Measurements from ENCODE around the gene EPHA4. TPM values are rescaled to one million over a fixed set of nuclear protein-coding genes. Genes with fewer than 3 reads are reported as not detected.

Gene EPHA4
- total and polyA plus RNA-seq, 2 of the 4 experiments (the other 2 are of a cell fraction), result 36.9 to 132 TPM

GRCh38 chr2:221484761-221485502, 87.2 kb downstream of the EPHA4 start:
- no TSS peak for BruUV-seq (replicated peaks)
- H4K5ac ChIP-seq (ENCODE audit: low read depth, low read length), result no peak overlapping the region
- H2BK5ac ChIP-seq (ENCODE audit: low read depth, low read length, poor library complexity, severe bottlenecking), result no peak overlapping the region
- no peaks in the 10 kb centered on the region for H3K27me3 ChIP-seq (ENCODE audit: control insufficient read depth, insufficient read depth, low read length)
- H3K9ac ChIP-seq (ENCODE audit: low read depth, low read length), result no peak overlapping the region
- no peak overlapping the region for H2AFZ ChIP-seq (replicated peaks; ENCODE audit: low read length, poor library complexity)
- H3K14ac ChIP-seq (replicated peaks; ENCODE audit: low read depth, low read length), result no peak overlapping the region
- DNase-seq (no peak), ATAC-seq (ENCODE audit: low read depth) (no peak)
- peaks cover 8% of the 10 kb centered on the region for H3K4me1 ChIP-seq (ENCODE audit: control insufficient read depth, insufficient read depth, low read length)
- H2BK120ac ChIP-seq (ENCODE audit: low read depth, low read length), result no peak overlapping the region
- WGBS, 2 experiments (ENCODE audit: extremely low coverage in 2 of 2, insufficient read length in 1 of 2), result 98% methylated on average over 5 of the region's 8 CpGs; no CpG with 5 or more reads in 1 of the 2 experiments
- dilution Hi-C loops (cut with HindIII; ENCODE audit: low sequenced_read_pairs, unreplicated experiment), result no loop called here
- H3K18ac ChIP-seq (ENCODE audit: low read depth, low read length), result no peak overlapping the region
- H2AK9ac ChIP-seq (replicated peaks; ENCODE audit: low read depth, low read length, poor library complexity), result no peak overlapping the region
- intact Hi-C loops (cut with micrococcal nuclease), result no loop called here
- ChIA-PET CTCF (no interaction called here), POLR2A (ENCODE audit: unreplicated experiment) (no interaction called here)
- H3K4me2 ChIP-seq (ENCODE audit: low read depth, low read length), result no peak overlapping the region
- no peaks in the 10 kb centered on the region for H4K20me1 ChIP-seq (ENCODE audit: insufficient read depth, low read length)
- H3K56ac ChIP-seq (ENCODE audit: extremely low read depth, insufficient read depth, low read length), result no peak overlapping the region
- H3K79me1 ChIP-seq (ENCODE audit: low read depth in 1 of 2, low read length in 2 of 2), result peaks cover 0 to 5% of the 10 kb centered on the region in 2 experiments; a peak in 1 of 4 replicates
- H4K8ac ChIP-seq (ENCODE audit: low read depth in 2 of 2, low read length in 2 of 2), result no peak overlapping the region
- H3K4ac ChIP-seq (ENCODE audit: low read depth, low read length), result no peak overlapping the region
- TF ChIP-seq MAZ (IDR thresholded peaks at IDR 0.05; ENCODE audit: borderline replicate concordance, low read depth, low read length), result no peak
- TF ChIP-seq POLR2A (IDR thresholded peaks at IDR 0.05; ENCODE audit: low read depth, low read length), result no peak
- TF ChIP-seq CEBPB (IDR thresholded peaks at IDR 0.05; ENCODE audit: low read depth, low read length), result no peak
- TF ChIP-seq ELK1 (IDR thresholded peaks at IDR 0.05; ENCODE audit: borderline replicate concordance, low read depth, low read length), result no peak
- TF ChIP-seq MAFK (IDR thresholded peaks at IDR 0.05; ENCODE audit: low read depth, low read length), result no peak
- no peak for TF ChIP-seq RAD21 (IDR thresholded peaks at IDR 0.05; ENCODE audit: low read length)
- no peak for TF ChIP-seq CHD1 (IDR thresholded peaks at IDR 0.05; ENCODE audit: low read depth, low read length)
- no peak for TF ChIP-seq NFE2L2 (IDR thresholded peaks at IDR 0.05; ENCODE audit: low read depth, low read length)
- TF ChIP-seq BHLHE40 (IDR thresholded peaks at IDR 0.05; ENCODE audit: low read depth, low read length), result no peak
- no peak overlapping the region for H3K4me3 ChIP-seq (ENCODE audit: insufficient read depth, low read depth, low read length)
- H2BK15ac ChIP-seq (ENCODE audit: low read depth, low read length), result no peak overlapping the region
- no peak overlapping the region for H3K23ac ChIP-seq (ENCODE audit: low read depth, low read length)
- no peak overlapping the region for H3K27ac ChIP-seq (ENCODE audit: insufficient read depth, low read length)
- peaks cover 10% of the 10 kb centered on the region for H3K36me3 ChIP-seq (ENCODE audit: control insufficient read depth, insufficient read depth, low read length)
- H4K91ac ChIP-seq (ENCODE audit: insufficient read depth, low read depth, low read length), result no peak overlapping the region
- H3K9me3 ChIP-seq (ENCODE audit: control insufficient read depth, insufficient read depth, low read length), result no peaks in the 10 kb centered on the region
- in situ Hi-C loops (cut with MboI; ENCODE audit: low sequenced_read_pairs), result no loop called here
- H2BK20ac ChIP-seq (ENCODE audit: low read depth, low read length), result no peak overlapping the region
- H2AK5ac ChIP-seq (ENCODE audit: low read depth, low read length), result no peak overlapping the region
- no peaks in the 10 kb centered on the region for H3K9me1 ChIP-seq (ENCODE audit: insufficient read depth, low read length)
